ENCODE results near the gene OSBP2.

The OSBP2 gene

DNA sequence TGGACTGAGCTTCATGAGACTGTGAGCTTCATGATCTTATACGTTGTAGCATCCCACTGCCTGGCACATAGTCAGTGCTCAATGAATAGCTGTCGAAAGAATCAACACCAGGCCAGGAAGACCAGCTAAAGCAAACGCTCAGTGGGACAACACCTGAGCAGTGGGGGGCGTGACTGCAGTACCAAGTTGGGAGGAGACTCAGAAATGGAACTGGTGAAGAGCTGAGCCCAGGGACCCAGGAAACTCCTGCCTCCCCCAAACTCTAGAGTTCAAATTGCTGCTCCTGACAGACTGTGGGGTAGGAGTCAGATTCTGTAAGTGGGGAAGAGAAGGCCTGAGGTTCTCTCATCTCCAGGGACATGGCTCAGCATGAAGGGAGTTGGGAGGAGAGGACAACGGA is 214.6 kb downstream of the OSBP2 start:
- no peak for DNase-seq

DNA sequence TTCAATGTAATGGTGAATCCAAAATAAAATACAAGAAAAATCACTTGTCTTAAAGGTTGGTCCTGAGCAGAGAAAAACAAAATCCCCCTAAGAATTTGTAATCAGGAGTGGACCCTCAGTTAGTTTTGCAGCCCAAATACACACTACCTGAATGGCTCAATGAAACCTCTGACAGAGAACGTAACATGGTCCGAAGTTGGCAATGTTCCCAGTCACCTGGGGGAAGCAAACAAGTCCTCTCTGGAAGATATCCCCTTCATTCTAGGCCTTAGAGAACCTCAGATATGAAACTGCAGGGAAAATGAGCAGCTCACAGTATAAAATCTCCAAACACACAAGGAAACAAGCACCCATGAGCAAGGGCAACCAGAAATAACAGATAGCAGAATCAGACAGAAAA is 215.7 kb downstream of the OSBP2 start:
- no peak for DNase-seq

DNA sequence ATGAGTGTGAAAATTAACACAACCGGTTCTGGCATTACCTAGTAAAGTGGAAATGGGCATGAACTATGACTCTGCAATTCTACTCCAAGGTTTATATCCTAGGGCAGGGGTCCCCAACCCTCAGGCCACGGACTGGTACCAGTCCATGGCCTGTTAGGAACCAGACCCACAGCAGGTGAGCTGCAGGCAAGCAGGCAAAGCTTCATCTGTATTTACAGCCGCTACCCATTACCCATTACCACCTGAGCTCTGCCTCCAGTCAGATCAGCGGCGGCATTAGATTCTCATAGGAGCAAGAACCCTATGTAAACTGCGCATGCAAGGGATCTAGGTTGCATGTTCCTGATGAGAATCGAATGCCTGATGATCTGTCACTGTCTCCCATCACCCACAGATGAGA is 224.1 kb downstream of the OSBP2 start:
- DNase-seq = no peak

DNA sequence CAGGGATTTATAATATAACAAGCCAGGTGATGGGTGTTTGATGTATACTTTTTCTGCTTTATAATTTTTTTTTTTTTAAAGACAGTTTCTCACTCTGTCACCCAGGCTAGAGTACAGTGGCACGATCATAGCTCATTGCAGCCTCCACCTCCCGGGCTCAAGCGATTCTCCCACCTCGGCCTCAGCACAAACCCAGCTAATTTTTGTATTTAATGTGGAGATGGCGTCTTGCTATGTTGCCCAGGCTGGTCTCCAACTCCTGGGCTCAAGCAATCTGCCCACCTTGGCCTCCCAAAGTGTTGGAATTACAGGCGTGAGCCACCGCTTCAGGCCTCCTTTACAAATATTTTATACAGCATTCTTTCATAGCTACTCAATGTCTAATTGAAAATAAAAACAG is 225.3 kb downstream of the OSBP2 start:
- no peak for DNase-seq

- peak in 1 of 2 experiments; percentile 60 for DNase-seq
Observed at GRCh38 chr22:30920407-30920806, 225.7 kb downstream of the OSBP2 start.

GRCh38 chr22:30921108-30921507 is 226.4 kb downstream of the OSBP2 start:
- DNase-seq = no peak

DNA sequence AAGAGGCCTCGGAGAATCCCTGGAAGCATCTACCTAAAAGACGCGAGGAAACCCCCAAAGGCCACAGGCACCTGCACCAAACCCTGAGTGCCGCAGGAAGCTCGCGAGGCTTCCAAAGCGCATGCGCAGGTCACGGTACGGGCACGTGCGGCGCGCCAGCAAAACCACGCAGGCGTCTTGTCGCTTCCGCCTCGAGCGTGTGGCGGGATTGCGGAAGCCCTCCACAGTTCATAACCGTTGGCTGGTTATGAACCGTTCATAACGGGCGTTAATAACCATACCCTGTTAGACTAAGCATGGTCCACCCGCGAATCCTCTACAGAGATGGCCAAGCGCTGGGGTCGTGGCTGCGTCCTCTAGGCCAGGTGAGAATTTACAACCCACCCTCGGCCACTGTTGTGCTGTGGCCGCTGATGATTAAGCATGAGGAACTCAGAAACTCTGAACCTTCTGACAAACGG is 227.5 kb downstream of the OSBP2 start:
- peak; percentile 52 to 79 for DNase-seq

- DNase-seq = no peak
Observed at GRCh38 chr22:30923168-30923900, 228.7 kb downstream of the OSBP2 start.

DNA sequence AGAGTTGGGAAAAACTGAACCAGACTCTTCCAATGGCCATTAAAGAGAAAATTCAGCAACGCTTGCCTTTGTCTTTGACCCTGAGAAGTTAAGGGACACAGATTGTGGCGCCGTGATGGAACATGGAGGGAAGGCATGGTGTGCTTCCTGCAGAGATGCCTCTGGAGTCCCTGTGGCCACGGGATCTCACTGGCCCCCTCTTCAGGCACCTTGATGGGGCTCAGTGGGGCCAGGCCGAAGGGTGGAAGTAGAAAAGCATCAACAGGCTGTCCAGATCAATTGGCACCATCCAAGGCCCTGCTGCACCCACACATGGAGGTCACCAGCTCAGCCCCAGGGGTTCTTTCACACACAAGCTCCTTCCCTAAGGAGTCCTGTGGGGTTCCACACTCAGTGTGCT is 231.0 kb downstream of the OSBP2 start:
- no peak for DNase-seq

- no peak for DNase-seq
Observed at GRCh38 chr22:30926706-30927105, 232.0 kb downstream of the OSBP2 start.

DNA sequence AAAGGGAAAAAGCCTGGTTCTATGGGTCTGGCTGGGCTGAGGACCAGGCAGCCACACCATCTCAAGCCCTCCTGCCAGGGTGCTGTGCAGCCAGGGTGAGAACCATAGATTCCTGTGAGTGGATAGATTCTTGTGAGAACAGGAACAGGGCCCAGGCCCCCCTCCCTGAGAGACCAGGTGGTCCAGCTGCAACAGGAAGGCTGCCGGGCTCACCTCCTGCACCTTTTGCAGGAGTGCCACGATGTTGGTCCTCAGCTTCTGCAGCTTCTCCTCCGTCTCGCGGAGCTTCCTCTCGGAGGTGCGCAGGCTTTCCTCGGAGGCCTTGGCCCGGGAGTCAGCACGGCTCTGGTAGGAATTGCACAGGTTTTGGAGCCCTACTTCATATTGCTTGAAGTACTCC is 233.1 kb downstream of the OSBP2 start:
- no peak for DNase-seq

GRCh38 chr22:30928401-30928800 is 233.7 kb downstream of the OSBP2 start:
- DNase-seq = no peak

DNA sequence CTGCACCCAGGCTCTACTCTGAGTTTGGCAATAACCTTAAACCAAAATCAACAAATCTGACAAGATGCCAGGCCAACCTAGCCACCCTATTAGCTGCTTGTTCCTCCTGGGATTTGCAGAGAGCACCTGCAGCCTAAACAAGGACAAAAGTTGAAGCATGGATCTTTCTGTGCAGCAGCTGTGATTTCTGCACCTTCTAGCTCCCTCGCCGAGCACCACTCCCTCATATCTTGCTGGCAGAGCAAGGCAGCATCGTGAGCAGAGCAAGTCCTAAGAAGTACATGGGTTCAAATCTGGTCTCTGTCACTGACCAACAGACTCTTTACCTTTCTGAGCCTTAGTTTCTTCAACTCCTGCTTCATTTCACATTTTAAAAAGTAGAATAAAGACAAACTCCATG is 235.6 kb downstream of the OSBP2 start:
- DNase-seq = no peak

DNA sequence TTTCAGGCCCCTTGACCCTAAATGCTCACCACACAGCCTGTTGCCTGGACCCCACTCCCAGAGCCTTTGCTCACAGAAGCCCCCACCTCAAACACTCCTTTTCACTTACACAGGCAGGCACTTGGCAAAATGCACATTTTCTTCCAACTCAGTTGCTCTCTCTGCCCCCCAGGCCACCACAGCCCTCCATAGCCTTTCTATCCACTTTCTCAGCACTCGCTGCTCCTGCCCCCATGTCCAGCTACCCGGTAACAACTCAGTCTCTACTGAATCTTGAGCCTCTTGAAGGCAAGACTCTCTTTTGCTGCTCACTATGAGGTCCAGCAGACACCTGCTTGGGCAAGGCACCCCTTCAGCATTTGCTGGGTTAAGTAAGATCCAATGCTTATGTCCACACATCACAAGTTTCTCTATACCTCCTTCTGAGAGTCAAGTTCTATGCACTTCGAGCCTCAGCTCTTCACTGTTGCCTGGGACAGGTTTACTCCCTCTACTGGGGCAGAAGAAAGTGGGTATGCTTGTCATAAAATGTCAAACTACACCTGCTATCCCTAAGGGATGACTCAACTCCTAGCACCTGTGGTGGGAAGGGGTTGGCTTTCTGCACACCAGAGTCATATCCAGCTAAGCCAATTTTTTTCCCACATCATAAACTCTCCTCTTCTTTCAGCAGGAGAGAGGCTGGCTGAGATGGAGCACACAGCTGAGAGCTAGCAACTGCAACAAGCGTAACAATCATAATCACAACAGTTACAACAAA is 237.0 kb downstream of the OSBP2 start:
- no peak for DNase-seq

DNA sequence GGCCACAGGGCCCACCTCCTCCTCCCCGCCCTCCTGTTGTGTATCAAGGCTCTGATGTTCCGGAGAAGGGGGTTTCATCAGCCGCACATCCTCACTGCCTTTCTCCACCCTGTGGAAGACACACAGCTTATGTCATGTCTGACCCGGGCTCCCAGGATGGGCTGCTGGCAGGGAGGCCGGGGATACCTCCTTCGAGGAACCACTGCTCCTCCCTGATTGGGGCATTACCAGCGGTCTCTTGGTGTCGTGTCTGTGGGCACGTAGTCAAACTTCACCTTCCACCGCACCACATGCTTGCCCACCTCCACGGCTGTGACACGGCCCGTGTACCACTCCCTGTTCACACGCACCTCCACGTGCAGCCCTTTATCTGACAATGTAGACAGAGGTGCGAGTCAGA is 238.0 kb downstream of the OSBP2 start:
- no peak for DNase-seq

- DNase-seq = no peak
Observed at GRCh38 chr22:30933457-30933856, 238.8 kb downstream of the OSBP2 start.

DNA sequence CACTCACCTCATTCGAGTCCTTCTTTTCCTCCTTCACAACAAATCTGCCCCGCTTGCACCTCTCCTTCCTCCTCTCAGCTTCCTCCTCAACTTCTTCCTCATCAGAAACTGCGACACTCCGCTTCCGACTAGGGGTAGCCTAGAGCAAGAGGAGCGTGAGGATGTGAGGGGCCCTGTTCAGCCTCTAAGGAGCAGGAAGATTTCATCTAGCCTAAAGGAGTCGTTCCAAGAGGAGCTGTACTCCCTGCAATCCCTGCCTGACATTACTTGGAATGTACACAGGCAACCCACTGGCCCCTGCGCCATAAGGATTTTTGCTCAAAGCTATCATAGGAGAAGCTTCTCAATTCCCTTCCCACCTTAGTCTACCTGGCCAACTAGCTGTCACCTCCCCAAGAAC is 239.4 kb downstream of the OSBP2 start:
- DNase-seq = no peak

DNA sequence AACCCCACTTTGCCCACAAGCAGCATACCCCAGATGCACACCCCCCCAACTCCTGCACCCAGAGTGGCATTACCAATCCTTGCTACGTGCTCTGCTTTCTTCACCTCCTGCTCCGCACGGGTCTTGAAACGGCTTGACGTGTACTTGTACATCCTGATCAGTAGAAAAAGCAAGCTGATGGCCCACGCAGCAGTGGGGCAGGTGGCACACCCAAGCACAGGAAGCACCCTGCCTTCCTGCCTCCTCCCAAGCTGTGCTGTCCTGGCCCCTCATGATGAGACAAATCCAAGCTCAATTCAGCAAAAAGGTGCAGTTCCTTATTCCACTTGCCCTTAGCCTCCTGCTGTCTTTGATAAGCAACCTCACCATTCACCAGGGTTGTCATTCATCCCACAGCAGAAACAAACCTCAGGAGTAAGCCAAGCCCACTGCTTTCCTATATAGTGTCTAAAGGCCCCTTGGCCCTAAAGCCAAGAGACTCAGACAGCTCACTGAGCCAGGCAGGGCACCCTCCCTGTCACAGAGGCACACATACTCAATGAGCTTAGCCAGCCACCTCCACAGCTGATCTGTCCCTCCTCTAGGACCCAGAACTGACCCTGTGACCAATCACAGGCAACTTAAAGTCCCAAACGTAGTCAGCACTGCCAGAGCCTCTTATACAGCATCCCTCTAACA is 246.2 kb downstream of the OSBP2 start:
- no peak for DNase-seq

GRCh38 chr22:30941363-30941740 is 246.7 kb downstream of the OSBP2 start:
- no peak for DNase-seq

- no peak for DNase-seq
Observed at GRCh38 chr22:30943368-30943767, 248.7 kb downstream of the OSBP2 start.

DNA sequence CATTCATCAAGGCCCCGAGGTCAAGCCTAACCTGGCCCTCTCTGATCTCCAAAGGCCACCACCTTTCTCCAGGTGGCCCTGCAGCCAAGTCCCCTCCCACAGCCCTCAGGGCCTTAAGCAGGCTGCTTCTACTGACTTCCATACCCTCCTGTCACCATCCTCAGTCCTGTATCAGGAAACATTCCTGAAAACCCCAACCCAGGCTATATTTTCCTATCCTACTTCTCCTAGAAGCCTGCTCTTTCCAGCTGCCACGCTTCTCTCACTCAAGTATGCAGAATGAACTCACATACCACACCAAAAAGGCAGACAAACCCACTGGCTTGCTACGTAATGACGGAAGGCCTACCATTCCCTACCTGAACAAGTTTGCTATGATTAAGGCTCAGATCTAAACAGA is 250.3 kb downstream of the OSBP2 start:
- no peak for DNase-seq

- no peak for DNase-seq
Observed at GRCh38 chr22:30945653-30946052, 251.0 kb downstream of the OSBP2 start.

DNA sequence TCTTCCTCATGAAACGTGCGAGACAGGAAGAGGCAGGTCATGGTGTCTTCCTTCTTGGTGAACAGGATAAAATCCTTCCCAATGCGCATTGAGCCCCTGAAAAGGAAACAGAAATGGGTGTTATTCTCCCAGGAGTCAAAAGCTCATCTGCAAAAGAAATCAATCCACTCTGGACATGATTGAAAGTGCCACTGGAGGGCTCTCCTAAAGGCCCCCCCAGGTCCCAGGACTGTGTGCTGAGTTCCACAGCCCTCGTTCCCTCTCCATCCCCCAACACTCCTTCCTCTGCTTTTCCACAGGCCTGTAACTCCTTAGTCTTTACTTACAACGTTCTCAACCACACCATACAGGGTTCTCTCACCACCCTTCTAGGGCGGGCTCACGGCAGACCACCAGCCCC is 251.7 kb downstream of the OSBP2 start:
- DNase-seq = no peak
